Cerebellar nuclear complex (tissue), 1 donor: ENCODE measurements around the gene LUZP1.

Experiments used
- DNase-seq, 2 experiments: peaks; one replicate each; lab custom pipeline; 2025; lab: John Stamatoyannopoulos, UW

The LUZP1 gene

DNA sequence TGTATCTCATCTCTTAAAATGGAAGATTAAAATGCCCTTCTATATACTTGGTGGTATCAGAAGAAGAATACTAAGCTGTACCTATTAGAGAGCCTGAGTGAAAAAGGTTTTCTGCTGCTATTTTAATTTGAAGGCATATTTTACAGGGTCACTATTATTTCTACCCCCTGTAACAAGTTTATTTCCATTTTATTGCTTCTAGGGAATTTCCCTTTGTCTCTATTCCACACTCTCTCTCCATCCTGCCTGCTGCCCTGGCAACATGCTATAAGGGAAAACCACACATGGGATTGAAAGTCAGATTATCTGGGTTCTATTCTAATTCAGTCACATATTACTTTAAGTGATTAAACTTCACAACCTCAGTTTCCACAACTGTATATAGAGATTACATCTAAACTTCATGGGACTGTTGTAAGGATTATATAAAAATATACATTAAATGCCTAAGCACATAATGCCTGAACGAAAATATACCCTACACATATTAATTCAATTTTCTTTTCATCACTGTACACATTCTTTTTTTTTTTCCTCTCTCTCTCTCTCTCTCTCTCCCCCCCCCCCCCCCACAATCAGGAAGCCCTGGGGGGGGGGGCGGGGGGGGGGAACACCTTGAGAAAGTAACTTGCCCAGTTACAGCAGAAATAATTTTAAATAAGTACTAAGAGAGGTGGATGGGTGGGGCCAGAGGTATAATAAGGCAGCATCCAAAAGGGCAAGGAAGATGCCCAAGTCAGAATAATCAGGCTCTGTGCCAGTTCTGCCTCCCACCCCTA lies 51.5 kb downstream of the LUZP1 start:
- DNase-seq = no peak

DNA sequence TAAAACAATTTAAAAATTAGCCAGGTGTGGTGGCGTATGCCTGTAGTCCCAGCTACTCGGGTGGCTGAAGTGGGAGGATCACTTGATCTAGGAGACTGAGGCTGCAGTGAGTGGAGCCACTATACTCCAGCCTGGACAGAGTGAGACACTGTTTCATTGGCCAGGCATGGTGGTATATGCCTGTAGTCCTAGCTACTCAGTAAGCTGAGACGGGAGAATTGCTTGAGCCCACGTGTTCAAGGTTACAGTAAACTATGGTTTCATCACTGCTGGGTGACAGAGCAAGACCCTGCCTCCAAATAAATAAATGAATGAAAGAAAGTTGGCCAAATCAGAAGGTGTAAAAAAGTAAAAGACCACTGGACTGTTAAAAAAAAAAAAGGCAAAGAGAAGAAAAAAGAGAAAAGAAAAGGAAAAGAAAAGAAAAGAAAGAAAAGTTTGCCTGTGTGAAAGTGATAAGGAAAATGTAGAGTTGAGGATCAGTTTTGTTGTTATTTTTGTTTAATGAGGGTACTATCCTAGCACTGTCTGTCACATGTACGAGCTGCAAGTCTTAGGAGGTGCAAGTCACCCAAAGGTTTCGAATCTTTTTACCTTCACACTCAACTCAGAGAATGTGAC lies 52.3 kb downstream of the LUZP1 start:
- no peak for DNase-seq

DNA sequence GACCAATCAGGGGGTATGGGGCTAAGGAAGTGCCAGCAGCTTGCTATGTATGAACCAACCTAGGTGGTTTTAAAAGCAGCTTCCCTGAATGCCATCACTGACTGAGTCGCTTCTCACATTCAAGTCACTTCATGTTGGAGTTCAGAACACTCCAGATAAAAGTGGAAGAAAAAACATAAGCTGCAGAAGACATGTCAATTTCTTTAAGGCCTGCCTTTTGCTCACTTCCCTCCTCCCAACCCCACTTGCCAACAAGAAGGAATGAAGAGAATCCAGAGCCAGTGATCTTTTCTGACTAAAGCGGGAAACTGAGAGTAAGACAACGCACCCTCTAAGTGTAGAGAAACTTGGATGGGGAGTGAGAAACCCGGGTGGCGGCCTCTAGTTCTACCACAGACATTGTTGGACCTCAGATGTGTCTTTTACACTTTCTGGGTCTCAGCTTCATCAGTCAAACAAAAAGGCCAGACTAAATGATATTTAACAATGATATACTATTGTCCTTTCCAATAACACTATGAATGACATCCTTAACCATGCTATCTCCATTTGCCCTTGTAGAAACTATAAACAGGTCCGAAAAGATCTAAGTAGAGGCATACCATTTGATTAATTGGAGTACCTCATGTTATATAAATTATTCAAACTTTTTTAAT lies 54.1 kb downstream of the LUZP1 start:
- no peak for DNase-seq

DNA sequence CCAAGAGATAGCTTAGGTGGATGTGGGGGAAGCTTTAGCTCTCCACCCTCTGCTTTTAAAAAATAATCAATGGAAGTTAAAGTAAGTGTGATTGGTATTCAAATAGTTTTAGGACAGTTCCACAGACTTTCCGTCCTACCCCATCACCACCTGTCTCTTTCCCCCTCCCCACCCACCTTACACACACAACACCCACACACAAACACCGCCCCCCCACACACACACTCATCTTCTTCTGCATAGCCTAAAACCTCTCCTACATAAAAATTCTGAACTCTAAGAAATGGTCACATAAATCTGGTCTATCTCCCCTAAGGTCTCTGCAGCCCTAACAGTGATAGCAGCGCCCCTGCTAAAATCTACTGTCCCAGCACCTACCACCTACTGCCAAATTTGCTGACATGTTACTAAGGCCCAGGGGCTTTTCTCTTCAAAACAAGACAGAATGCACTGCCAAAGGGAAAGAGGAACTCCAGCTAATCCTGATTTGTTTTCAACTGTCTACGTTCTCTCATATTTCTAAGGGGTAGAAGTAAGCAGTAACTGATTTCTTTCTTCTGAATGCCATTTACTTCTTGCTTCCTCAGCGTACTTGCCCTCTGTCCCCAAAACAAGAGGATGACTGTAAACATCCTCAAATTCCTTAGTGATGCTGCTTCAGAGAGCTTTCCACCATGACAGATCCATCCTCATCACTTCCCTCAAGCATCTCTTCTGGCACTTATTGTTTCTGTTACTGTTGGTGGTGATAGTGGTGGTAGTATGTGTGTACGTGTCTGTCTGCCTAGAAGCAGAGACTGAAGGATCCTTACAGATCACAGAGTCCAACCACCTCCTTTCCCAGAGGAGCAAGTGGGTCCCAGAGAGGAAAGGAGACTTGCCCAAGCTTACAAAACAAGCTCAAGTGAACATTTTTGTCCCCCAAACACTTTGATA lies 56.8 kb downstream of the LUZP1 start:
- DNase-seq = no peak

DNA sequence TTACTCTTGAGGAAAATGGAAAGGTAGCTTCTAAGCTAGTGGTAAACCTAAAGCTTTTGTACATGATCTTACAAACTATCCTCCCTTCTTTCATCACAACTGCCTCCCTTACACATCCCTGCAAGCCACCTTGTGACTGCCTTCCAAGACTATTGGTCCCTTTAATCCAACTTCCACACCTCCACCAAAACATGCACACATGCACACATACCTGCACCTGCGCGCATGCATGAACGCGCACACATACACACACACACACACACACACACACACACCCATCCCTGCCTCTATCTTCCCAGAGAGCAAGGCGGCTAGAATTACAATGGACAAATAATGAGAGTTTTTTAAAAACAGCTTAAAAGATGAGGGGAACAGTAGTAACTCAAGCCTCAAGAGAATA lies 58.3 kb downstream of the LUZP1 start:
- no peak for DNase-seq

DNA sequence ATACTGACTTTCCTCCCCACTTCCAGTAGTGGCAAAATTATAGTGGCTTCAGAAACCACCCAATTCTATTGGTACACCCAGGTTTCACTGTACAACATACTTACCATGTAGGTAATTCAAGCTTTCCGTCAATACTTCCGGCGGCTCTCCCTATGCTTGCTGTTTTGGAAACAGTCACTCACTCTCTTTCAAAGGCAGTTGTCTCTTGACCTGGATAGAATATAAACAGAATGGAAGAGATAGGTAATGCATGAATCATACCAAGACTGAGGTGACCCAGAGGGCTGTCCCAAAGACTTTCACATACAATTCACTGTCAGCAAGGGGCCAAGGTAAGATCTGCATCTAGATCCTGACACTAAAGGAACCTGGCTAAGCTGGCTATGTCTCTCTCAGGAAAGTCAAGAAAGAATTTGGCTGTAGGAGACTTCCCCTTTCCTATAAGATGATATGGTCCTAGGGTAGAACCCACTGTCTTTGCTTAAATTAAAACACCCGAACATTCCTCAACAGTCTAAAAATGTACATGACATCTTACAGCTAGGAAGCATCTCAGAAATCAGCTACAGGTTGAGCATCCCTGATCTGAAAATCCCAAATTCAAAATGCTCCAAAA lies 59.6 kb downstream of the LUZP1 start:
- no peak for DNase-seq

DNA sequence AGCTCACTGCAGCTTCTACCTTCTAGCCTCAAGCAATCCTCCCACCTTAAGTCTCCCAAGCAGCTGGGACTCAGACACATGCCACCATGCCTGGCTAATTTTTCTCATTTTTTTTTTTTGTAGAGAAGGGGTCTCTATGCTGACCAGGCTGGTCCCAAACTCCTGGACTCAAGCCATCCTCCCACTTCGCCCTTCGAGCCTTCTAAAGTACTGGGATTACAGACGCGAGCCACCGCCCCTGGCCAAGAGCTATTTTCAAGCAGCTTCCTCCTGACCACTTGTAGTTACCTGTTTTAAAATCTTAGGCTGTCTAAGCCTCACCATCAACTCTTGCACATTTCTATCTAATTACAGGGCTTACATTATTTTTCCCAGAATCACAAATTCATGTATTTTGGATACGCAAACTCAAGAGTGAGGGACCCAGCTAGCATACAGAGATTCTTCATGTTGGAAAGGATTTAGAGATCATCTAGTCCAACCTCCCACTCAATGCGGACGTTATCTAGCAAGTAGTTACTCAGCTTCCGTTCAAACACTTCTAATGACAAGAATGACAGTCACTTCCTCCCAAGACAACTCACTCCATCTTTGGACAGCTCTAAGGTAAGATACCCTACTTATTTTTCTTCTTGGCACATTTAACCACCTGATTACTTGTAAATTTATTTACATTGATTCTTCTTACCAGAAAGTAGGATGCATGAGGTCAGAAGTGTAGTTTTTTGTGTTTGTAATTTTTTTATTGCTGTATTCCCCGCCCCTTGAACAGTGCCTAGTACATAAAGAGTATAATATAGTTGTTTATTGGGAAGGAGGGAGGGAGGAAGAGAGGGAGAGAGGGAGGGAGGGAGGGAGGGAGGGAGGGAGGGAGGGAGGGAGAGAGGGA lies 65.4 kb downstream of the LUZP1 start:
- no peak for DNase-seq

DNA sequence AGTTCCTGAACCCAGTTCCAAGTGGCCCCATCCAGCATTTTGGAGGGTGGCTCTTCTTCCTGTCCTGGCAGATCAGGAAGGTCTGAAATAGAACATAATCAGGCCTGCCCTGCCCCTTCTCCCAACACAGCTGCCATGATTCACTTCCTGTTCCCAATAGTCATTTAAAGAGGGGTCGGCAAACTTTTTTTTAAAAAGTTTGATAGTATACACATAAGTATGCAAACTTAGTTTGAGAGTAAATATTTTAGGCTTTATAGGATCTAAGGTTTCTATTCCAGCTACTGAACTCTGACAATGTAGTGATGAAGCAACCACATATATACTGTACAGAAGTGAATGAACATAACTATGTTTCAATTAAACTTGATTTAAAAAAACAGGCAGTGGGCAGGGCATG lies 66.4 kb downstream of the LUZP1 start:
- no peak for DNase-seq

DNA sequence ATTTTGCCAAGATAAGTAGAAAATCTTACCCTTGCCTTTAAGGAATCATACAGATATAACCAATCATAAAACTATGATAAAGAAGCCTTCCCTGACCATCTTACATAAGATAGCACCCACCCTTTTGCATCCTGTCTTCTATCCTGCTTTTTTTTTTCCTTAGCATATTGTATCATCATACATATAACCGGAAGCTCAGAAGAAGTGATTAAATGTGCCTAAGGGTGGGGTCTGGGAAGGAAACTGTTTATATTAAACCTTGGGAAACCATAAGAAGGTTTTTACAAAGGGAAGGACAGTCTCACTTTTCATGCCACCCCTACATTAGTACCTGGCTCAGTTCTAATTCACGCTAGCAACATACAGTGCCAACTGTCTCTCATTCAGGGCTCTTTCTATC lies 66.8 kb downstream of the LUZP1 start:
- DNase-seq = no peak

DNA sequence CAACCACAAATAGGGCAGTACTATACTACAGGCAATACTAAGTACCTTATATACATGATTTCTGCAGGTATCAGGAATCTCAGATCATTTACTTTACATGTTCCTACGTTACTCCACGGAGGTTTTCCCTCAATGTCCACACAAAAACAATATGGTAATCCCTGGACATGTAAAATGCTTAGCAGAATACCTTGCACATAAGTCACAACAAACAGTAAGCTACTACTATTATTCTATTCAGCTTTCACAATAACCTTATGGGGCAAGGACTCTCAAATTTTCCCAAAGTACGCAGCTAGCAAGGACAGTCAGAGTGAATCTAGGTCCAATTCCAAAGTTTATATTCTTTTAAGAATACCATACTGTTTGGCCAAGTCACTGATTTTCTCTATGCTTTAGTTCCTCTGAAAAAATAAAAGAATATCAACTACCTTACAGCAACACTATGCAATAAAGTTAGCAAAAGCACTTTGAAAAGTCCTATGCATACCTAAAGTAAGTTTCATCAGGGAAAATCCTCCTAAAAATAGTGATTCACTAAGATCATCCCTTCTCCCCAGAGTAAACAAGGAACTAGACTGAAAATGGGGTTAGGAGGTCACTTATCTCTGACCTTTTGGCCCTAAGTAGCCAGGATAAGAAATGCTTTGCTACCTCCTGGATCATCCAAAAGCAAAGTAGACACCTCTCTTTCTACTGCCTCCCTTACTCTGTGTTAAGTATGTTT lies 67.4 kb downstream of the LUZP1 start:
- no peak for DNase-seq

DNA sequence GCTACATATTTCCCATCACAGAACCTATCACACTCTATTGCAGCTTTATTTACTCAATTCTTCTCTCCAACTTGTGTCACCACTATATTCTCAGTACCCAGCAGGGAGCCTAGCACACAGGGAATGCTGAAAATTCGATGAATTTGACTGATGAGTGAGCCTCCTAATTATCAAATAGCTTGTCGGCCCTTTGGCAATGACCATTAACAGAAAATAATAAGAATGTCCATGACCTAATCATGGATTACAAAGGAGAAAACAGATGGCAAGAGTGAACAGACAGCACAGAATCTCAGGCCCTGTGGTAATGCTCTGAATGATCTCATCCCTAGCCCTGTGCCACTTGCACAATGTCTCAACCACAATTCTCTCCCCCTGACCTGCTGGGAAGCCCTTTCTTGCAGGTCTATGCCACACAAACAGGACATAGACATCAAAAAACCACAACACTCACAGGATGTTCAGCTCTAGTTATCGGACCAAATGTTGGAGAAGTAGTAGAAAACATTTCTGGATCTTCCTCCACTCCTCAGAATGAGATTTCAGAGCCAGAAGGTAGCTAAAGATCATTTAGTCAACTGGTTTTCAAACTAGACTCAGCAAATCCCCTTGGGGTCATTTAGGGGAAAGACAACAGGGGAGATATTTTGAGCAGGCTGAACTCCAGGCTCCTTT lies 68.4 kb downstream of the LUZP1 start:
- DNase-seq = no peak

DNA sequence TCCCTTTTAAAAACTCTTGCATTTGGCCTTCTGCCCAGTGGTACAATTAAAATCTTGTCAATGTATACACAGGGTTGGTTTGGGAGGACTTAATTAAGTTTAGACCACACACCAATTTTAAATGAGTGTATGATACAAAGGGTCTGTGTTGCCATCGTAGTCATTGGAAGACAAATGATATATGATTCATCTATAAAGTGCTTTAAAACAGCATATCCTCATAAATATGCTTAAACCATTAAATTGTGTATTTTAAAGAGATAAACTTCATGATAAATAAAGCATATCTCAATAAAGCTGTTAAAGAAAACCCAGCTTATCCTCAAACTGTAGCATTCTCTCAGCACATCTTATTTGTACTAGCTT lies 69.5 kb downstream of the LUZP1 start:
- DNase-seq = no peak

DNA sequence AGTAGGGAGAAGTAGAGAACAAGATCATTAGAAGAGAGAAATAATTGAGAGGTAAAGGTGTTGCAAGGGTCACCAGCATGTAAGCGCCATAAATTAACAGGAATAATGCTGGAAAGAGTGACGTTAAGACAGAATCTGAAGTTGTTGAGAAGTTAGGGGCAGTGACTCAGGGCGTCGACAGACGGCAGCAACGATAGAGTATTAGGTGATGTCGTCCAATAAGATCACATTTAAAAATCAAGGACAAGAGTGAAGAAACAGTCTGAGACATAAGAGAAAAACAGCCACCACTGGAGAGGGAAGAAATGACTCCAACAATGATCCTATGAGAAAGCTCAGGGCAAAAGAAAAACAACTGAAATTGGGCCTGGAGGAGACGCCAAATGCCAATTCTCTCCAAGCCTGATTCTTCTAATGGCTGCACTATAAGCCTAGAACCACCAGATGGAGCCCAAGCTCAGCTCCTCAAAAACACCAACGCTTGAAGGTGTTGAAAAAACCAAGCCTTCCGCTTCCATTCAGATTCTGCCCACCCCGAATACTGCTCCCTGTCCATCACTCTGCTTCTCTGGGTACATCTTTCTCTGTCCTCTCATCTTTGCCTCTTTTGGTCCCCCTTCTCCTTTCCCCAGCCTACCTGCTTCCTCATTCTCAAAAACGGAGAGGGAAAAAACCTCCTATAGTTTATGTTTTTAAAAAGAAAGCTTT lies 70.0 kb downstream of the LUZP1 start:
- DNase-seq = peak in 1 of 2 experiments; percentile 22

DNA sequence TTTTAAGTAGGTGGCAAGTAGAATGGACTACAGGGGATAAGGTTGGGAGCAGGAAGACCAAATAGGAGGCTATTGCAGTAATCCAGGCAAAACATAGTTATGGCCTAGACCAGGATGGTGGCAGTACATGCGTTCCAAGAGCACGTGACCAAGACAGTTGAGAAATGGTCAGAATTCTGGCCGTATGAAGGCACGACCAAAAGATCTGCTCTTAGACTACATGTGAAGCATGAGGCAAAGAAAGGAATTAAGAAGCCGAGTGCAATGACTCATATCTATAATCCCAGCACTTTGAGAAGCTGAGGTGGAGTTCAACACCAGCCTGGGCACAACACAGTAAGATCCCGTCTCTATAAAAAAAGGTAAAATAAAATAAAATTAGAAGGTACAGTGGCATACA lies 71.3 kb downstream of the LUZP1 start:
- DNase-seq = no peak

DNA sequence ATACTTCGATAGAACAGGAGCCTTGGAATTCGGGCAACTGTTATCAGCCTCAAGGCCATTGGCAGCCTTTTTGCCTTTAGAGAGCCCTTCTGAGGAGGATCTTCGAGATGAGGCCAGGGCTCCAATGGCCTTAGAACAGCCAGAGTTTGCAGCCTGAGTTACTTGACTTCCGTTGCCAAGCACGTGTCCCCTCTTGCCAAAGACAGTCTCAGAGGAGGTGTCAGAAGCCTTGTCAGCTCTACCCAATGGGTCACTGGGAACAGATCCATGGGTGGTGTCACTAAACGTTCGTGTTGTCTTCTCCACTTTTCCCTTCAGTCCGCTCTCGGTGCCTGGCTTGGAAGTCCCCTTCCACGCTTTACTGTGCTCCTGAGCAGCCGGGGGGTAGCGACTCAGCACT lies 76.2 kb downstream of the LUZP1 start:
- no peak for DNase-seq

DNA sequence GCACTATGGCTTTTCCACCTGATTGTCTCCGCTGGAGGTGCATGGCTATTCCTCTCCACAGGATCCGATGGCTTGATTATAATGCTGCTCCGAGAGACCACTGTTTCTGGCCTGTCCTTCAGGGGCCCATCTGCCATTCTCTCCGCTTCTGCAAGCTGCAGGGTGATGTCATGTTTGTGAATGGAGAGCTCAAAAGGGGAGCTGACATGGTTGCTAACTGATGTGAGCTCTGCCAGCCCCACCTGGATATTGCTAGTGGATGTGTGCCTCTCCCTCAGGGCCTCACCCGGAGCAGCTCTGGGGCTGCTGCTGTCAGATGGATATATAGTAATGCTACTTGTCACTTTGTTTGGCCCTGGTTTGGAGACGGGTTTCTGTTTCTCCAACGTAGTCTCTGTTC lies 77.1 kb downstream of the LUZP1 start:
- no peak for DNase-seq

DNA sequence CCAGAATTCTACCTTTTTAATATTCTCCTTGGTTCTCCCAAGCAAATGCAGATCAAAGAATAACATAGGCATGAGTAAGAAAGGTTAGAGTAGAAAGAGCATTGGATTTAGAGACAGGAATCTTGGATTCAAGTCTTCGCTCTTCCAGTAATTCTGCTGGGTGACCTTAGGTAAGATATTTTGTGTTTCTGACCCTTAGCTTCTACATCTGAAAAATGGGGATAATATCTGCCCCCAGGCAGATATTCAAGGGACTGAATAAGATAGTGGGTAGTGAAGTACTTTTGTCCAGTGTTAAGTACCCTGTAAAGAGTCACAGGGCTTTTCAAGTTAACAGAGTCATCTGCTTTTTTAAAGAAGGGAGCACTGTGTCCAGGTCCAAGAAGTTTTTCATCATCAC lies 78.6 kb downstream of the LUZP1 start:
- no peak for DNase-seq

DNA sequence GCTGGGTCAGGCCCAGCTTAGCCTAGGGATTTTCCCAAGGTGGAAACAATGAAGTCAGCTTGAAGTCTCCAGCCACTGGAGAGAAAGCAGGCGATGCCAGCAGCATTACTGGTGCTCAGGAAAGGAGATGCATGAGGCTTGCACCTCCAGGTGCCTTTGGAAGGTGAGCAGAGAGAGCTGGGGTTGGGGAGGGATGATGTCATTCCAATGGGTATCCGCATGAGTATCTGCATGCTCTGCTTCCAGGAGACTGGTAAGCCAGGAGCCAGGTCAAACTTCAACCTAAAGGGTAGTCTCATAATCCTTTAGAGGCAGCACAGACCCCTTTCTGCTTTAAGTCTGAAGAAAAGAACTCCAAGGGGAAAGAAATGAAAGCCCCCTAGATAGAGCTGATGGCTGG lies 80.6 kb downstream of the LUZP1 start:
- no peak for DNase-seq

DNA sequence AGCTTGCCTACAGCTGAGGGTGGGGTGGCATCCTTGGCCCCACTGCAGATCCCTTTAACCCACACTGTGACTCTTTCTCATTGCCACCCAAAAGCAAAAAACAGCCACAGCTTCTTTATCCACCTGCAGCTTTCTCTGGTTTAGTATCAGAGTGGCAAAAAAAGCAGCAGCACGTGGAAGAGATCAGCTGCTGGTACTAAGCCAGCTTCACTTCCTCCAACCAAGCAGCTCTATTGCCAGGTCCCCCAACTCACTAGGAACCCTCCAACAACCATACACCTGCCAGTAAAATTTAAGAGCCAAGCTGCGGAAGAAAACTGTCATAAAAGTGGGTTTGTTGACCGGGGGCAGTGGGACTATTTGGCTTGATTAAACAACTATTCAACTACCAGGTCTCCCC lies 83.0 kb downstream of the LUZP1 start:
- DNase-seq = no peak
